Chondrocyte (in vitro differentiated cells): ENCODE measurements around the gene GRK2. TPM values are rescaled to one million over a fixed set of nuclear protein-coding genes. Genes with fewer than 3 reads are reported as not detected.
"Not testable (repeated sequence)": the region's sequence is repeated elsewhere in the genome, so short reads cannot be mapped to it uniquely, and the experiment has no call there.

Experiments
- DNase-seq: peaks from one replicate; pipeline ENCODE4 v3.0.0; 2021; ENCODE audit warnings: mixed read lengths, low spot score
- H3K27ac Mint-ChIP-seq: one replicate; pipeline ENCODE4 v1.8.0; 2021; ENCODE audit warnings: mild to moderate bottlenecking, moderate library complexity, mixed read lengths; ENCODE audit not compliant: unreplicated experiment
- H3K27me3 Mint-ChIP-seq: 2 replicates; pipeline ENCODE4 v1.8.0; 2021; ENCODE audit warnings: low read depth, mixed read lengths
- H3K36me3 Mint-ChIP-seq: 2 replicates; pipeline ENCODE4 v1.8.0; 2021; ENCODE audit warnings: low read depth, mixed read lengths
- H3K4me1 Mint-ChIP-seq: 2 replicates; pipeline ENCODE4 v1.8.0; 2021; ENCODE audit warnings: low read depth, mild to moderate bottlenecking, mixed read lengths
- H3K4me3 Mint-ChIP-seq: one replicate; pipeline ENCODE4 v1.8.0; 2021; ENCODE audit warnings: mild to moderate bottlenecking, moderate library complexity, mixed read lengths; ENCODE audit not compliant: unreplicated experiment
- H3K9me3 Mint-ChIP-seq: 2 replicates; pipeline ENCODE4 v1.8.0; 2021; ENCODE audit warnings: low read depth, mixed read lengths
- CTCF ChIP-seq: fragments of 200-600 bp; sonication (generic); IDR thresholded peaks from 2 replicates; pipeline ENCODE4 v1.5.0; 2021; ENCODE audit warnings: antibody characterized with exemption, mild to moderate bottlenecking, moderate library complexity
- total RNA-seq: library from RNA; stranded (reverse); gene quantifications from 3 replicates; pipeline ENCODE4 v1.2.1, GENCODE V29; 2021

The GRK2 gene
- total RNA-seq, 1 donor from 2014 or later, result 38.3 TPM

DNA sequence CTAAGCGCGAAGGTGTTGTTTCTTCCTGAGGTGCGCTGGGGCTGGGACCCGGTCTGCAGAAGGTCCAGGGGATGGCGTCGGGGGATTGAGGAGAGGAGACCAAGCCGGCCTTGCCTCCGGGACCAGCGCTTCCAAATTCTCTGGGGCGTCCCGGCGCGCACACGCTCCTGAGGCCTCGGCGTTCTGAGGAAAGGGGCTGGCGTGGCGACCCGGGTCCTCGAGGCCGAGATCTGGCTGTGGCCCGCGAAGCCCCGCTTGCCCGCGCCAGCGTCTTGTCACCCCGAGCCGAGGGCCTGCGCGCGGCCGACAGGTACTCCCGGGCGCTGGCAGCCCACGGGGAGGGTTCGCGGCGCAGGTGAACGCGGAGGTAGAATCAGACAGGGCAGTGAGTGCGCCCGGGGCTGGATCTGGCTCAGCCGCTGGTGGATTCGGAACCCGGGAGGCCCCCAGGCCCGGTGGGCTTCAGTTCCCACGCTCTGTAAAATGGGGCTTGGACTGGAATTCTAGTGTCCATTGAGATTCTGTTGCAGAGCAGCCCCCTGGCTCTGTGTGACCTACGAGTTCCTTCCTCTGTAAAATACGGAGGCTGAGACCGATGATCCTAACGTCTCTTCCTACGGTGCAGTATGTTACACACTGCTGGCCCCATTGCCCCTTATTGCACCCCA, 51.7 kb downstream of the GRK2 start:
- Mint-ChIP-seq H3K4me1 (peaks cover 12% of the 10 kb centered on the region), H3K27me3 (no peaks in the 10 kb centered on the region), H3K4me3 (peak overlapping the region; percentile 97), H3K9me3 (no peaks in the 10 kb centered on the region), H3K36me3 (no peaks in the 10 kb centered on the region), H3K27ac (peak overlapping the region; percentile 99)
- TF ChIP-seq CTCF, result no peak
- DNase-seq, result no peak

GRCh38 chr11:67318876-67319275, 52.6 kb downstream of the GRK2 start:
- not testable (repeated sequence) for H3K36me3 Mint-ChIP-seq, H3K27ac Mint-ChIP-seq, H3K27me3 Mint-ChIP-seq, H3K9me3 Mint-ChIP-seq, DNase-seq
- Mint-ChIP-seq H3K4me1 (peaks cover 12% of the 10 kb centered on the region), H3K4me3 (peak overlapping the region; percentile 12)

DNA sequence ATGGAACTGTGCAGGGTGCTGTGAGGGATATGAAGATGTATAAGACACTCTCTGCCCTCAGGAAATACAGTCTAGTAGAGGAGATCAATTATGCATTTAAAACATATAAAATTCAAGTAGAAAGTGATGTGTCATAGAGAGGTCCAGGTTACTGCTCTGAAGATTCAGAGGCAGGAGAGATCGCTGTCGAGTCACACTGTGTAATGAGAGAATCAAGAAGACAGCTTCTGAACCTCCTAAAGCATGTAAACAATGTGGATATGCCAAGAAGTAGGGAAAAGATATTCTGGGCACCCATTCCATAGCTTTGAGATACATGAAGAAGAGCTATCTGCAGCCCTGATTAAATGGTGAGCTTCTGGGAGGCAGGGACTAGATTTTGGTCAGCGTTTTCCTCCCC, 53.7 kb downstream of the GRK2 start:
- no peak for TF ChIP-seq CTCF
- H3K36me3 Mint-ChIP-seq, result no peaks in the 10 kb centered on the region
- no peak for DNase-seq
- H3K9me3 Mint-ChIP-seq, result no peaks in the 10 kb centered on the region
- H3K4me3 Mint-ChIP-seq, result no peak overlapping the region
- no peak overlapping the region for H3K27ac Mint-ChIP-seq
- no peaks in the 10 kb centered on the region for H3K27me3 Mint-ChIP-seq
- peaks cover 12% of the 10 kb centered on the region for H3K4me1 Mint-ChIP-seq

DNA sequence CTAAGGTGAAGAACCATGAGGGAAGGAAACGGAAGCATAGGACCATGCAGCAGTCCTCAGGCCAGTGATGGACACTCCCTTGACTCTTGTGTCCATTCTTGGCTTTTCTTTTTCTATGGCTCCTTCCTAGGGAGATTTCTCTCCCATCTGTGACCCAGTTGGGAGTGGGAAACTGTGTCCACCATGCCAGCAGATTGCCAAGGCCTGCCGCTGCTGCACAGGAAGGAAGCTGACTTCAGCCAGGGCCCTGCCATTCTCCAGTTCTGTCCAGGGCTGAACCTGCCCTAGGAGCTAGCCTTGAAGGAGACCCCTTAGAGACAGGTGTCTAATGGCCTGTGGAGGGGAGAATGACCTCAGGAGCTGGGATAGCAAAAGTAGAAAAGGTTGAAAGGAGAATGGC, 54.4 kb downstream of the GRK2 start:
- no peak for TF ChIP-seq CTCF
- H3K4me3 Mint-ChIP-seq, result no peak overlapping the region
- no peaks in the 10 kb centered on the region for H3K9me3 Mint-ChIP-seq
- H3K27me3 Mint-ChIP-seq, result no peaks in the 10 kb centered on the region
- peaks cover 12% of the 10 kb centered on the region for H3K4me1 Mint-ChIP-seq
- DNase-seq, result no peak
- H3K36me3 Mint-ChIP-seq, result no peaks in the 10 kb centered on the region
- H3K27ac Mint-ChIP-seq, result no peak overlapping the region

GRCh38 chr11:67321313-67321871, 55.1 kb downstream of the GRK2 start:
- H3K4me3 Mint-ChIP-seq, result no peak overlapping the region
- H3K9me3 Mint-ChIP-seq, result no peaks in the 10 kb centered on the region
- DNase-seq, result no peak
- peaks cover 12% of the 10 kb centered on the region for H3K4me1 Mint-ChIP-seq
- no peaks in the 10 kb centered on the region for H3K27me3 Mint-ChIP-seq
- TF ChIP-seq CTCF, result no peak
- H3K27ac Mint-ChIP-seq, result no peak overlapping the region
- peaks cover 2% of the 10 kb centered on the region for H3K36me3 Mint-ChIP-seq

- Mint-ChIP-seq H3K36me3 (peaks cover 2% of the 10 kb centered on the region), H3K27me3 (no peaks in the 10 kb centered on the region), H3K9me3 (no peaks in the 10 kb centered on the region), H3K4me1 (peaks cover 9% of the 10 kb centered on the region), H3K27ac (no peak overlapping the region), H3K4me3 (no peak overlapping the region)
- no peak for DNase-seq
- no peak for TF ChIP-seq CTCF
Observed at GRCh38 chr11:67322049-67322448, 55.8 kb downstream of the GRK2 start.
